Neural progenitor cell (in vitro differentiated cells): Measurements from ENCODE around the gene SRBD1.

ENCODE experiments used
- CTCF ChIP-seq: fragments of 200-600 bp; sonication (generic); IDR thresholded peaks from 2 replicates; pipeline ENCODE4 v1.5.1; 2017; ENCODE audit warnings: antibody characterized with exemption, mild to moderate bottlenecking
- EZH2 ChIP-seq: fragments of 200-600 bp; sonication (generic); IDR thresholded peaks from 2 replicates; pipeline ENCODE4 v1.6.1; 2017; ENCODE audit warnings: antibody characterized with exemption, mild to moderate bottlenecking, moderate library complexity
- EZH2phosphoT487 ChIP-seq: fragments of 200-600 bp; sonication (generic); IDR thresholded peaks from 2 replicates; pipeline ENCODE4 v1.6.1; 2017; ENCODE audit warnings: antibody characterized with exemption

- TF ChIP-seq EZH2: no peak
- no peak for TF ChIP-seq CTCF
- TF ChIP-seq EZH2phosphoT487: no peak
Measured at GRCh38 chr2:45595721-45596435, 15.2 kb downstream of the SRBD1 start.
